Iris pigment epithelial cell (primary cell): ENCODE results near the gene CLEC2L.

Experiments
- DNase-seq: peaks from one replicate; pipeline ENCODE4 v3.0.0-alpha.2; 2011; ENCODE audit warnings: low read depth

The CLEC2L gene

DNA sequence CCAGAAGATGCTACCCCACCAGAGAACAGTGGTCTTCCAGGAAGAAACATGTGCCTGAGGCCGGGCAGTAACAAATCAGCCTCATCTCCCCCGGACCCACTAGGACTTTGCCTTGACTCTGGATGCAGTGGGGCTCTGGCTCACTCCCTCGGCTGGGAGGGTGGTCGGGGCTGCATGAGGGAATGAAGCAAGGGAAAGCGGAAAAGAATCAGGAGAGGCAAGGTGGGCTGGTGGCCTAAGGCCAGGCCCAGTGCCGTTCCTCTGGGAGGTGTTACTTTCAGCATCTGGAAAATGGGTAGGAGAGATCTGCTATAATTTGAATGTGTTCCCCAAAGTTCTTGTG lies 51.8 kb downstream of the CLEC2L start:
- DNase-seq: no peak

DNA sequence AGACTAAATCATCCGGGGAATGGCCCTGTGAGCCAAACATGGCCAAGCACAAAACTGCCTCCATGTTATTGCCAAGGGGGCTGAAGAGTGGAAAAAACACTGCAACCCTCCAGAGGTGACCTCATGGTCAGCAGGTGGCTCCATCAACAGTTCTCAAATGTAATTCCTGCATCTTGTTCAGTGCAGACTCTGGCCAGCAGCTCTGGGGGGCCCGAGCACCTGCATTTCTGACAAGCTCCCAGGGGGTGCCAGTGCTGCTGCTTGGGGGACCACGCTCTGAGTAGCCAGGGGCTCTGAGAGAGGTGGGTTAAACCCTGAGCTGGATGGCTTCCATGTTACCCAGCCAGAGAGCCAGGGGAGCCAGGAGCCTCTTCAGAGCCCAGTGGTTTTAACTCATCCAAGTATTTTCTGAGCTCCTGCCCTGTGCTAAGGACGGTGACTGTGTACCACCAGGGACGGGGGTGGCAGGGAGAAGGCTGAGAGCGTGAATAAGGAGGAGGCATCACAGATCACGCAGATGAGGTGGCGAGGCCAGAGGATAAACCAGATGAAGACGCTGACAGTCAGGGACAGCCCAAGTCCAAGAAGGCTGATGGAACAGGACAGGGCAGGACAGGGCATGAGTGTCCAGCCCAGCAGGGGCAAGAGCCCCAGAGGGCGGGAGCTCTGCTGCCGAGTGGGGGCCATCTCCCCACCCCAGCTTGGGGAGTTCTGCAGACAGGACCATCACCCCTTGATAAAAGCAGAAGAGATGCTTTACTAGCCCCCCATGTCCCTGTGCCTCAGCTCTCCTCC lies 52.9 kb downstream of the CLEC2L start:
- no peak for DNase-seq

- no peak for DNase-seq
Observed at GRCh38 chr7:139580435-139580834, 57.0 kb downstream of the CLEC2L start.

- no peak for DNase-seq
Observed at GRCh38 chr7:139582130-139582650, 58.7 kb downstream of the CLEC2L start.

- DNase-seq: no peak
Observed at GRCh38 chr7:139582671-139583155, 59.2 kb downstream of the CLEC2L start.

GRCh38 chr7:139583826-139584553 lies 60.5 kb downstream of the CLEC2L start:
- DNase-seq: no peak

GRCh38 chr7:139585042-139585441 lies 61.6 kb downstream of the CLEC2L start:
- no peak for DNase-seq

DNA sequence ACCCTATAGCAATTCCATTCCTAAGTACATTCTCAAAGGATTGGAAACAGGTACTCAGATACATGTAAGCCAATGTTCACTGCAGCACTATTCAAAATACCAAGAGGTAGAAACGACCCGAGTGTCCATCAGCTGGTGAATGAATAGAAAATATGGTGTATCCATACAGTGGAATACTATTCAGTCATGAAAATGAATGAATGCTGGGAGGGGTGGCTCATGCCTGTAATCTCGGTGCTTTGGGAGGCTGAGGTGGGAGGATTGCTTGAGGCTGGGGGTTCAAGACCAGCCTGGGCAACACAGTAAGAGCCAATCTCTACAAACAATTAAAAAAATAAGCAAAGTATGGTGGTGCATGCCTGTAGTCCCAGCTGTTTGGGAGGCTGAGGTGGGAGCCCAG lies 62.8 kb downstream of the CLEC2L start:
- no peak for DNase-seq

DNA sequence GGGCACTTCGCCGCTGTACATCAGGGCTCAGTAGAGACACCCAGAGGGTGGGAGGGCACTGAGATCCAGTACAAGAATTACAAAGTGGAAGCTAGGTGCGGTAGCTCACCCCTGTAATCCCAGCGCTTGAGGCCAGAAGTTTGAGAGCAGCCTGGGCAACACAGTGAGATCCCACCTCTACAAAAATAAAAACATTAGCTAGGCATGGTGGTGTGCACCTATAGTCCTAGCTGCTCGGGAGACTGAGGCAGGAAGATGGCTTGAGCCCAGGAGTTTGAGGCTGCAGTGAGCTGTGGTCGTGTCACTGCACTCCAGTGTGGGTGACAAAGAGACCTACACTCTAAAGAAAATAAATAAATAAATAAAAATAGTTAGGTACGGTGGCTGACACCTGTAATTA lies 64.0 kb downstream of the CLEC2L start:
- DNase-seq: no peak

- peak; percentile 78 for DNase-seq
Observed at GRCh38 chr7:139588632-139589031, 65.1 kb downstream of the CLEC2L start.

DNA sequence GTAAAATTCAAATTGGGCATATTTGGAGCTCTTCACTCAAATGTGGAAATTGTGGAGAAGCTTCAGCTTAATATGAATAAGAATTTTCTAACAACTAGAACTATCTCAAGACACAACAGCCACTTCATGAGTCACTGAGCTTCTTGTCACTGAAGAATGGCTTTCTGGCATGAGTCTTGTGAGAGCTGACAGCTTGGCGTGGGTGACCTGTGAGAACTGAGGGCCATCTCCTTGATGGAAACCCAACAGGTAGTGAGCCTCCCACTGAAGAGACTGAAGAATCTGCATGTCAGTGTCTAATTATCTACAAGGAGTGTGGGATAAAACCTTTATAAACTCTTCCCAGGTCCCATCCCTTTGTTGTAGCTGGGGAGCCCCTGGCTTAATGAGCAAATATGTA lies 66.0 kb downstream of the CLEC2L start:
- DNase-seq: no peak

- DNase-seq: no peak
Observed at GRCh38 chr7:139591550-139592195, 68.2 kb downstream of the CLEC2L start.

GRCh38 chr7:139592801-139593461 lies 69.4 kb downstream of the CLEC2L start:
- no peak for DNase-seq

DNA sequence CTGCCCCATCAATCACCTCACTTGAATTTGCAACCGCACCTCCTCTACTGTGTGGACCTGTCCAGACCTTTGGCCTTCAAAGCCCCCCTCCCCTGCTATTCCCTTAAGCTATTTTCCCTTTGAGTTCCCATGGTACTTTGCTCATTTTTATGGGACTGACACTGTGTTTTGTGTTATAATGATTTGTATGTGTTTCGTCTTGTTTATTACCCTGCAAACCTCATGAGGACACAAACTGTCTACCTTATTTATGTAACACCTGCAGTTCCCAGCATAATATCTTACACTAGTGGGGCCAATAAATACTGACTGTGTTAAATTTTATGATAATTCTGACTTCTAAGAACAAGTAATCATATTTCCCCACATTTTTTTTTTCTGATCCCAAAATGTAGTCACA lies 70.6 kb downstream of the CLEC2L start:
- no peak for DNase-seq
